Stimulated activated CD8-positive, alpha-beta memory T cell treated with anti-CD3 and anti-CD28 coated beads, Interleukin-12 subunit alpha, Interleukin-12 subunit beta, amount 100 ng/mL, for 4 hours (primary cell): ENCODE results near the gene ZNF141.
"Not testable (repeated sequence)": the region's sequence is repeated elsewhere in the genome, so short reads cannot be mapped to it uniquely, and the experiment has no call there.

Experiments used
- DNase-seq: peaks from one replicate; pipeline ENCODE4 v3.0.0-alpha.2; 2020; ENCODE audit warnings: low read depth

The ZNF141 gene

DNA sequence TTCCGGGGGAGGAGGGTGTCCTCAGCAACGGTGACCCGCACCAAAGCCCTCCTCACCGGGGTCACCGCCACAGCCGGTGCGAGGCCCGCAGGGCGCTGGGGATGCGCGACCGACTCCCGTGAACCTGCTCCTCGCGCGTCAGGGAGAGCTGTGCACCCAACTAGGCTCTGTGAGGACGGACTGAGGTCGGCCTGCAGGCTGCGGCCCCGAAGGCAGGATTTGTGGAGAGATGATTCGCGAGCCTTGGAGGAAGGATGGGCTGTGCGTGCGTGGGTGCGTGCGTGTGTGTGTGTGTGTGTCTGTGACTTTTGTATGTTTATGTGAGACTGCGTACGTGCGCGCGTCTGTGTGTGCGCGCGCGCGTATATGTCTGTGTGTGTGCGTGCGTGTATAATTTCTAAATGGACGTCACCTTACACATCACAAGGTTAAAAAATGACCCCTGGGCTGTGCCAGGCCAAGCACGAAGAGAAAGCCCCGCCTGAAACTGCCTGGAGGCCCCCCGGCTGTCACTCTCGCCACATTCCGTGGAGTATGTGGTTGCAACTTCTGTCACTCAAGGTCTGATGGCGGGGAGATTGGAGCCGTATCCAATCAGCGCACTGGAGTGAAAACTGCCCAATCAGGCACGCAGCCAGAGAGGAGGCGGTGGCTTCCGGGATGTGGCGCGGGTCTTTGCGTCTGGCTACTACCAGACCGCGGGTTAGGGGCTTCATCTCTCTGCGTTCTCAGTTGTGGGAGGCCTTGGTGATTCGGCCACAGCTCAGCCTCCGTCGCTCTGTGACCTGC is at the start of gene ZNF141:
TSS of gene ZNF141 (plus strand) at position 672 of the 789 bp plus-strand sequence. CDS start 170 bp downstream, outside the sequence.
- peak; percentile 81 for DNase-seq

DNA sequence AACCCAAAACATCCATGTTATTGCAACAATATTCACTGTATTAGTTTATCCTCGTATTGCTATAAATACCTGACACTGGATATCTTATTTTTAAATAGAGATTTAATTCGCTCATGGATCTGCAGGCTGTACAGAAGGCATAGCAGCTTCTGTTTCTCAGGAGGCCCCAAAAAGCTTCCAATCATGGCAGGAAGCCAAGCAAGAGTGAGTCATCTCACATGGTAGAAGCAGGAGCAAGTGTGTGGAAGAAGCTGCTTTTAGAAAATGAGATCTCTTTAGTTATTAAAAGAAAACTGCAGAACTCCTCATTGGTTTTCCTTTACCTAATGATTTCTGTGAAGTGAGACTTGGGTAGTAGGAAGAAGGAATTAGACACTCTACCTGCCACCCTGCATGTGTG is 48.7 kb upstream of the ZNF141 start:
- DNase-seq: no peak

- DNase-seq: no peak
These were observed 42.9 kb upstream of the ZNF141 start for GRCh38 chr4:294732-295131.

- DNase-seq: no peak
These were observed 35.2 kb upstream of the ZNF141 start for GRCh38 chr4:302381-302780.

GRCh38 chr4:304516-304915 is 33.1 kb upstream of the ZNF141 start:
- not testable (repeated sequence) for DNase-seq

DNA sequence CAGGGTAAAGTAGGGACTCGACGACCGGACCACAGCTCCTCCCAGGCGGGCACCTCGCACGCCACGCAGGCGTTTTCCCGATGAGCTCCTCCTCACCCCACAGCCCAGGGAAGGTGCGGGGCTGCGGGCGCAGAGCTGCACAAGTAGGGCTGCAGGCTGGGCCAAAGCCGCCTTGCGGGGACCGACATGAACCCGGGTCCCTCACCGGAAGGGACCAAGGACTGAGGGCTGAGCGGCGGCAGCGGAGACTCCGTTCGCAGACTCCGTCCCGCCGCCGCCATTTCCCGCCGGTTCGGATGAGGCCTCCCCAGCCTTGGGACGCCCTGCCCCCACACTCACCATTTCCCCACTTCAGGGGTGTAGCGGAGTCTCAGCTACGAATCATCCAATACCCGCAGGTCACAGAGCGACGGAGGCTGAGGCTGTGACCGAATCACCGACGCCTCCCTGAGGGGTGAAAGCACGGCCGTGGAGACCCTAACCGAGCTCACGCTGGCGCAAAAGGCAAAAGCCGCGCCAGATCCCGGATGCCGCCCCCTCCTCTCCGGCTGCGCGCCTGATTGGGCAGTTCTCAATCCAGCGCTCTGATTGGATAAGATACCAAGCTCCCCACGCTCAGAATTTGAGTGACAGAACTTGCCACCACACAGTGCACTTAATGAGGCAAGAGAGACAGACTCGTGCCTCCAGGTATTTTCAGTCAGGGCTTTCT is 32.5 kb upstream of the ZNF141 start, which contains the start of gene ZNF732:
TSS of gene ZNF732 (minus strand) at position 506 of the 712 bp plus-strand sequence. CDS start at position 342, 164 bp downstream.
- DNase-seq: no peak

GRCh38 chr4:306551-306961 is 31.1 kb upstream of the ZNF141 start:
- no peak for DNase-seq

DNA sequence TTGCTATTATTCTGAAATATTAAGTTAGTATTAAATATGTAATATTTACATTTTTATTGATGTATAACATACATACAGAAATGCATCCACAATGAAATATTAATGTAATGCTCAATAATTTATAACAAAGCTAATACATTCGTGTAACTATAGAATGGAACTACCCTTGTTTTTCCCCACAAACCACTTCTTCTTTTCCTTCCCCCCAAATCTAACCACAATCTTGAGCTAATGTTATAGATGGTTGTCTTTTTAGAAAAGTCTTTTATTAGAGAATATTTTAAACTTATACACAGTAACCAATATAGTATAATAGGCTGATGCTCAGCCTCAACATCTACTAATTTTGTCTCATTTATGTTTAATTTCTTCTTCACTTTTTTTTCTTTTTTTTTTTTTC is 27.8 kb upstream of the ZNF141 start:
- DNase-seq: no peak

DNA sequence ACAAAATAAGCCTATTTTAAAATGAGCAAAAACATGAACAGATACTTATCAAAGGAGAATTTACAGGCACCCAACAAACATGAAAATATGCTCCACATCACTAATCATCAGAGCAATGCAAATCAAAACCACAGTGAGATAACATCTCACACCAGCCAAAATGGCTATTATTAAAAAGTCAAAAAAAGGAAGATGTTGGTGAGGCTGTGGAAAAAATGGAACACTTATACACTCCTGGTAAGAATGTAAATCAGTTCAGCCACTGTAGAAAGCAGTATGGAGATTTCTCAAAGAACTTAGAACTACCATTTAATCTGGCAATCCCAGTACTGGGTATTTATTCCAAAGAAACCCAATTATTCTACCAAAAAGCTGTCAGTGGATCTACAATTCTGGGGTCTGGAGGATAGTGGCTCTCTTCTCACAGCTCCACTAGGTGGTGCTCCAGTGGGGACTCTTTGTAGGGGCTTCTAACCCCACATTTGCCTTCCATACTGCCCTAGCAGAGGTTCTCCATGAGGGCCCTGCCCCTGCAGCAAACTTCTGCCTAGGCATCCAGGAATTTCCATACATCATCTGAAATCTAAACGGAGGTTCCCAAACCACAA is 23.2 kb upstream of the ZNF141 start:
- no peak for DNase-seq

- DNase-seq: no peak
These were observed 8.9 kb upstream of the ZNF141 start for GRCh38 chr4:328729-329128.

DNA sequence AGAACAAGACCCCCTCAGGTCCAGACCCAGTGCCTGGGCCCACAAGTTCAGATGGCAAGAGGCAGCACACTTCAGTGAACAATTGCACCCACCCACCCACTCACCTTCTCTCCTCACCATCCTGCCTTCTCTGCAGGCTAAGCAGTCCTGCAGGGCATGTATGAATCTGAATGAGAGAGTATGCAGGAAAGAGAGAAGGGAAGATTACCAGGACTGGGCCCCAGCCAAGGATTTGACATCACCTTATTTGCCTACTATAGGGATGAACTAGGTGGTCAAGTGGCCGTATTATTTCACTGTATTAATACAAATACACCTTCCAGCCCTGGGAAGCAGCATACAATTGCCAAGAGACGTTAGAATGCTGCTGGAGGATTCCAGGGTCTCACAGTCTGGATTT is 2.1 kb upstream of the ZNF141 start:
- no peak for DNase-seq

- DNase-seq: no peak
These were observed 1.3 kb upstream of the ZNF141 start for GRCh38 chr4:336099-336892.

- DNase-seq: no peak
These were observed 796 bp upstream of the ZNF141 start for GRCh38 chr4:336893-337142.

DNA sequence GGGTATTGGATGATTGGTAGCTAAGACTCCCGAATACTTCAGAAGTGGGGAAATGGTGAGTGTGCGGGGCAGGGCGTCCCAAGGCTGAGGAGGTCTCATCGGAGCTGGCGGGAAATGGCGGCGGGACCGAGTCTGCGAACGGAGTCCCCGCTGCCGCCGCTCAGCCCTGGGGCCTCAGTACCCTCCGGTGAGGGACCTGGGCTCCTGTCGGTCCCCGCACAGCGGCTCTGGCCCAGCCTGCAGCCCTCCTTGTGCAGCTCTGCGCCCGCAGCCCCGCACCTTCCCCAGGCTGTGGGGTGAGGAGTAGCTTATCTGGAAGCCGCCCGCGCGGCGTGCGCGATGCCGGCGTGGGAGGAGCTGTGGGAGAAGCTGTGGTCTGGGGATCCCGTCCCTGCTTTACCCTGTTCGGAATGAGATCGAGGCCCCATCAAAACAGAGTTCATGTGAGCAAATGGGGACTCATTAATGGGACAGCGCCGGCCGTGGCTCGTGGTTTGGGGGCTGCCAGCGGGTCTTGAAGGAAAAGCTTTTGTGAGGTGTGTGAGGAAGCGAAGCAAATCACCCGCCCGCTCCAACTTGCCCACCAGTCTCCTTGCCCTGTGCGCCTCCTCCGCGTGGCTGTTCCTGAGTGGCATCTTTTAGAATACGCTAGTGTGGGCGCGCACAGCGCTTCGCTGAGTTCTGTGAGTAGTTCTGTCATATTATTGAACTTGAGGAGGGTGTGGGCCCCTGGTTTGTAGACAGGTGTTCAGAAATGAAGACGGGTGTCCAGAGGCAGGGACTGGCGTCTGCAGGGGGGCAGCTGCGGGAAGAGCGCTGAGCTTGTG is 531 bp downstream of the ZNF141 start:
- peak; percentile 44 for DNase-seq

DNA sequence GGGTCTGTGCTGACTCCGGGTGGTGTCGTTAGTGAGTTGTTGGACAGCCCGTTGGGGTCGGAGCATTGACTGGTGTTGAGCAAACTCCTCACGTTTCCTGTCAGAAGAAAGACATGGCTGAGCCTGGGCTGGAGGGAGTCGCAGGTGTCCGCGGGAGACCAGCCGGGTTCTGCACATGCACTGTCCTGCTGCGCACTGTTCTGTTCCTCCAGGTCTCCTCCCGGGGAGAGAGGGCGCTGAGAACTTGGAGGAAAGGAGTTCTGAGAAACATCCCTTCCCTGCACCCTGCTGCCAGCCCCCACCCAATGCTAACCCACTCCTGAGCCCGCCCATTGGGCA is 1.1 kb downstream of the ZNF141 start:
- DNase-seq: no peak

DNA sequence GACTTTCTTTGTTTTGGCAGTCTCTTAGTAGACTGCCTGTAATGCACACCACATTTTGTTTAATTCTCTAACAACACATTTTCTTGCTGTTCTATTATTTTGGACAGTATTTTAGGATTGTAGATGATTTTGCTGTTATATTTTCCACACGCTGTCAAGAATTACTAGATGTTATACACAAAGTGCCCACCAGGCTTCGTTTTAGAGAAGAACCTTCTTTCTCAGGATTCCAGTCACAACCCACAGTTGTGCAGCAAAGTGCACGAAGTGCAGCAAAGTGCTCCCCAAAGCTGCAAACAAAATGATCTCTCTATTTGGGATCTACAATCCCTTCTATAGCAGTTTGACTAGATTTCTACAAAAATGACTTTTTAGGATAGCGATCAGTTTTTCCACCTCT is 2.4 kb downstream of the ZNF141 start:
- no peak for DNase-seq

- no peak for DNase-seq
These were observed 35.6 kb downstream of the ZNF141 start for GRCh38 chr4:373062-373839.

DNA sequence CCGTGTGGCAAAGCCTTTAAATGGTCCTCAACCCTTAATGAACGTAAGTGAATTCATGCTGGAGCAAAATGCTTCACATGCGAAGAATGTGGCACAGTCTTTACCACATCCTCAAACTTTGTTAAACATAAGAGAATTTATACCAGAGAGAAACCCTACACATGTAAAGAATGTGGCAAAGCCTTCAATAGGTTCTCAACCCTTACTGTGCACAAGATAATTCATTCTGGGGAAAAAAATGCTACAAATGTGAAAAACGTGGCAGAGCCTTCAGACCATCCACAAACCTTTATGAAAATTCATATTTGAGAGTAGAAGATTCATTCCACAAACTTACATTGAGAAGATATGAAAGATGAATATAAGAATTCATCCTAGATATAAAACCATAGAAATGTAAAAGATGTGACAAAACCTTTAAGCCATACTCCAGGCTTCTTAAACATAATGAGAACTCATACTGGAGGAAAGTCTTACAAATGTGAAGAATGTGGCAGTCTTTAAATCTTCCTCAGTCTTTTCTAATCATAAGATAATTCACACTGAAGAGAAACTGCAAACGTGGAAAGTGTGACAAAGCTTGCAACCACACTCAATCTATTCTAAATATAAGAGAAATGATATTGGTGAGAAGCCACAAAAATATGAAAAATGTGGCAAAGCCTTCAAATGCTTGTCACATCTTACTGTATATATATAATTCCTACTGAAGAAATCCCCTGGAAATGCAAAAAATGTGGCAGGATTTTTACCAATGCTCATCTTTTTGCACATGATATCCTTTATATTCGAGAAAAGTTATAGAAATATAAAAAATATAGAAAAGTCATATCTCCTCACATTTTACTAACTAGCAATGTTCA is 36.9 kb downstream of the ZNF141 start:
- DNase-seq: no peak

DNA sequence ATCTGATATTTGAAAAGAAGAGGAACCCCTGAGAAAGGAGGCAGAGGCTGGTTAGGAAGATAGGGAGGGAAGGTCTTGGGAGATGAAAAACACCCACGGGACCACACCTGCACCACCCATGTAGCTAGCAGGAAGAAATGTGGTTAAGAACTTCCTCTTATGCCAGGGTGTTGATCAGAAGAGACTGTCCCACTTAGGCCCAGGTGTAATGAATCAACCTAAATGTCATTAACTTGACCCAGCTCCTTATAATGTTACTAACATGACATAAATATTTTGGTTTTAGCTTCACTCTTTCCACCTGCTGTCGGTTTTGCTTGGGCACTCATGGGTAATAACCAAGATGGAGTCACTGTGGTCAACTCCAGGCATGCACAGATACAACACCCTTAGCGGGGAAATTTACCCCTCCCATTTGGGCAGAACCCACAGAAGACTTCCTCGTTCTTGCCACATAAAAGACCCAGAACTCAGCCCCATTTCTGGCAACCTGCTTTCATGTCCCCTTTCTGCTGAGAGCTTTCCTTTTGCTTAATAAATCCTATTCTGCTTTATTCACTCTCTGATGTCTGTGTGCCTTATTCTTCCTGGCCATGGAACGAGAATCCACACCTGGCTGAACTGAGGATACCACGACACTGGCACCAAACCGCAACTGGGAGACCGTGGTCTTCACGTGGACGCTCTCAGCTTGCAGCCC is 46.8 kb downstream of the ZNF141 start:
- DNase-seq: no peak
